Forelimb muscle (tissue), 1 donor: ENCODE results near the gene MYRIP. TPM values are rescaled to one million over a fixed set of nuclear protein-coding genes. Genes with fewer than 3 reads are reported as not detected.
A peak's percentile ranks its signal among the peaks of the same experiment; 100 is the strongest.
"Not testable (repeated sequence)": the region's sequence is repeated elsewhere in the genome, so short reads cannot be mapped to it uniquely, and the experiment has no call there.

Source experiments
- DNase-seq: peaks from one replicate; pipeline ENCODE4 v3.0.0-alpha.2; 2013; ENCODE audit warnings: low read depth
- polyA plus RNA-seq: library from polyadenylated mRNA; unstranded; fragments of 120-200 nt; gene quantifications from one replicate; pipeline ENCODE4 v1.2.1, GENCODE V29; 2013; ENCODE audit not compliant: insufficient read length

MYRIP gene
- polyA plus RNA-seq, 1 donor, result 0.89 TPM

DNA sequence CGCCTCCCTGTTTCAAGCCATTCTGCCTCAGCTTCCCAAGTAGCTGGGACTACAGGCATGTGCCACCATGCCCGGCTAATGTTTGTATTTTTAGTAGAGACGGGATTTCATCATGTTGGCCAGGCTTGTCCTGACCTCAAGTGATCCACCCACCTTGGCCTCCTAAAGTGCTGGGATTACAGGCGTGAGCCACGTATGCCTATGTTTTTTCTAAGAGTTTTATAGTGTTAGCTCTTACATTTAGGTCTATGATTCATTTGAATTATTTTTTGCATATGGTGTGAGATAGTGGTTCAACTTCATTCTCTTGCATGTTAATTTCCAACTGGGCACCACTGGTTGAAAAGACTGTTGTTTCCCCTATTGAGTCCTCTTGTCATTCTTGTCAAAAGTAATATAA is 473.6 kb downstream of the MYRIP start:
- DNase-seq, result not testable (repeated sequence)

DNA sequence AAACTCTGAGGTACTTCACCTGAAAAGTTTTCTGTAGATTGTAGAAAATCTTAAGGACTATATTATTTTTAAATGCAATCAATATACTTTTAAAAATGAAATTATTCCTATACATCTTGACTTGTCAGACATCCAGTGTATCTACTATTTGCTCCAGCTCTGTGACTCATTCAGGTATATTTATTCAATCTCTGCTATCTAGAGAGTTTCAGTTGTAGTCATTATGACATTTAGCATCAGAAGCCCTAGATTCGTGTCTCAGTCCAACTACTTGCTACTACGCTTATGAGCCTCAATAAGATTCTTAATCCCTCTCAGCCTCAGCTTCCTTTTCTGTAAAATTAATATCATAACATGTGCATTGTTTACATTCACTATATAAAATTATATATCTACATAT is 477.8 kb downstream of the MYRIP start:
- DNase-seq, result no peak

DNA sequence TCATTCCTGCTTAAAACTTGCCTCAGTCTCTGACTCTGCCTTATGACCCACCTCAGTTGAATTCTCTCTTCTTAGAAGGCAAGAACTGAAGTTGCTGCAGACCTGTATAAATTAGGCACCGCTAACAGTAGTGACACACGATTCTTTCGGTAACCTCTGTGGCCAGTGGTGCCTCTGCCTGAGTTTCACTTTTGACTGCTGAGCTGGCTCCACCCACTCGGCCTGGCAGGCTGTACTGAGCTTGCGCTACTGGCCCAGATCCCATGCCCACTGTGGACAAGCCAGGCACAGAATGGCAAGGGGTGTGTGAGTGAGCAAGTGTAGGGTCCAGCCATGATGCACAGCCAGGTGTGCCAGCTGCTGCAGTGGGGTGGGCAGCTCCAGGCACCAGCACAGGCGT is 481.0 kb downstream of the MYRIP start:
- DNase-seq, result no peak

DNA sequence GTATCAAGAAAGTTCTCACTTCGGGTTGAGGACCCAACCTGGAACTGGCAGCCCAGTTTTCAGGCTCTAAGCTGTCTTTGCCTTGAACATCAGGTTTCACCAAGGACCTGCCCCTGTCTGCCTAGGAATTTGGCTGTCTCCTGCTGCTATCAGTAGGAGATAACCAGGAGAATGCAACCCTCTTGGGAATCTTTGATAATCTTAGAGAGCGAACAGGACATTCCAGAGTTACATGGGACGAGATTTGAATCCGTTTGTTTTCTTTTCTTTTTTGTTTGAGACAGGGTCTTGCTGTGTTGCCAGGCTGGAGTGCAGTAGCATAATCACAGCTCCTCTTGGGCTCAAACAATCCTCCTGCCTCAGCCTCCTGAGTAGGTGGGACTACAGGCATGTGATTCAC is 482.1 kb downstream of the MYRIP start:
- no peak for DNase-seq

DNA sequence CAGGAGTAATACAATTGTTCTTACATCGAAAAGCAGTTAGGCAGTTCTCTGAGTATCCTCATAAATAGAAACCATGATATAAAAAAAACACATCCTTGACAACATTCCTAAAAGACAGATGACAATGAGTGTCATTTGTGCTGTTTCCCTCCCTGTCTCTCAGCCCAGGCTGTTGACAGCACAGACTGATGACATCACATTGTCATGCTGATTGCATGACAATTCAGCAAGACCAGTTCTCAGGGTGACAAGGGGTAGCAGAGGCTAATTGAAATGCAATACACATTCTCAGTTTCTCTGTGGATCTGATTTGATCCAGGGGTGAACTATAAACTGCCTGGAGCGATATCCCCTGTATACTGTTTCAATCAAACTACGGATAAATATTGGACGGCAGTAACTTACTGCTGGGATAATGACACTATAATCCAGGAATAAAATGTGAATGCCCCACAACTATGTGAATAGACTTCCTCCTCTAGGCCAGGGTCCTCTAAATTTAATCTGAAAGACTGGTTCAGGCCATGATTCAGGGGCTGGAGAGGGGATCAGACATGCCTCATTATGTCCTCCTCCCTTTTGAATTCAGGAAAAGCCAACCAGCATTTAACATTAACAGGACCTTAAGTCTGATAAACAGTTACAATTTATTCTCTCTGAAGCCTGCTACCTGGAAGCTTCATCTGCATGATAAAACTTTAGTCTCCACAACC is 483.4 kb downstream of the MYRIP start:
- DNase-seq, result no peak

DNA sequence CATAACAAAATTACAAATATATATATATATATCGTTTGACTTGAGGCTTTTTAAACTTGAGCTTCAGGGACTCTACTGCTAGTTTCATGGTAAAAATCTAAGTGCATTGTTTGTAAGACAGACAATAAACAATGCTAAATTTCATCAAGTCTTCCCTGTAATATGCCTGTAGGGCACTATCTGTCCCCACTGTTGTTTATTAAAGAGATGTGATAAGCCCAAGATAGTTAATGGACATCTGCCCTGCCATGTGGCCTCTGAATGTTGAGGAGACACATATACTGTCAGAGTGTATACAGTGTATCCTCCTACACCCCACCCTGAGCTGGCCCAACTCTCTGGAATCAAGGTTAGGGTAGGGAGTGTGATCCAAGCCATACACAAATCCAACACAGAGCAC is 485.0 kb downstream of the MYRIP start:
- DNase-seq, result no peak

DNA sequence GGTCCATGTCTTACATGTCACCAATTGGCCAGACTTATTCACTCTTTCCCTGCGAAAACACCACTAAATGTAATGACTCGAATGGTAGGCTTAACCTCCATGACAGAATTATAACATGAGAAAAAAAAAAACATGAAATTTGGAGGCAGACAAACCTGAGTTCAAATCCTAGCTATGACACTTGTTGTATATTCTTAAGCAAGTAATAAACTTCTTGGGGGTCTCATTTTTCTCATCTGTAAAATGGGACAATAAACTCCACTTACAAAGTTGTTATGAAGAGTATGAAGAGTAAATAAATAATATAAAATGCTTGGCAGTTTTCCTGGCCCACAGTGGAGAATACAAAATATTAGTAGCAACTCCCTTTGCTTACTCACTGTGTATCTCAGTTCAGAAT is 488.7 kb downstream of the MYRIP start:
- DNase-seq, result no peak

DNA sequence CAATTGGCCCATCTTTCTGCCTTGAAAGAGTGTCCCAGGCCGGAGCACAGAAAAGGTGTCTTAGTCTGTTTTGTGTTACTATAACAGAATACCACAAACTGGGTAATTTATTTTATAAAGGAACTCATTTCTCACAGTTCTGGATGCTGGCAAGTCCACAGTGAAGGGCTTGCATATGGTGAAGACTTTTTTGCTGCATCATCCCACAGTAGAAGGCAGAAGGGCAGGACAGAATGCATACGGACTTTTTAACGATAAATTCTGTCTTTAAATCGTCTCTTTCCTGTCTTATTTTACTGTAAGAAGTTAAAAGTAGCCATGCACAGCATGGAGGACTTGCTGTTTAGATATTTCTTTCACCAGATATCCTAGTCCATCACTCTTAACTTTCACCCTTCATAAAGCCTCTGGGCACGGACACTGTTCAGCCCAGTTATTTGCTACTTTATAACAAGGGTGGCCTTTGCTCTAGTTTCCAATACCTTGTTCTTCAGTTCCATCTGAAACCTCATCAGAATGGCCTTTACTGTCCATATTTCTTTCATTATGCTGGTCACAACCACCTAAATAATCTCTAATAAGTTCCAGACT is 489.8 kb downstream of the MYRIP start:
- no peak for DNase-seq

DNA sequence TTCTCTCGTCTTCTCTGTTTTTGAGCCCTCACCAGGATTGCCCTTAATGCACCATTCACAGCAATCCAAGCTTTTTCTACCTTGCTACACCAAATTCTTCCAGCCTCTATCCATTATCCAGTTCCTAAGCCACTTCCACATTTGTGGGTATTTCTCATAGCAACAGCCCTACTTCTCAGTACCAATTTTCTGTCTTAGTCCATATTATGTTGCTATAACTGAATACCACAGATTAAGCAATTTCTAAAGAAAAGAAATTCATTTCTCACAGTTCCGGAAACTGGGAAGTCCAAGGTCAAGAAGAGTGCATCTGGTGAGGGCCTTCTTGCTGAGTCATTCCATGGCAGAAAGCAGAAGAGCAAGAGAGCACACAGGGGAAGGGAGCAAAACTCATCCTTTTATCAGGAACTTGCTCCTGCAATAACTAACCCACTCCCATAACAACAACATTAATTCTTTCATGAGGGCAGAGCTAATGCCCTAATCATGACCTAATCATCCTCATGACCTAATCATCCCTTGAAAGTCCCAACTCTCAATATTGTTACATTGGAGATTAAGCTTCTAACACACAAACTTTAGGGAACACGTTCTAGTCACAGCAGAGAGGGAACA is 490.4 kb downstream of the MYRIP start:
- no peak for DNase-seq

DNA sequence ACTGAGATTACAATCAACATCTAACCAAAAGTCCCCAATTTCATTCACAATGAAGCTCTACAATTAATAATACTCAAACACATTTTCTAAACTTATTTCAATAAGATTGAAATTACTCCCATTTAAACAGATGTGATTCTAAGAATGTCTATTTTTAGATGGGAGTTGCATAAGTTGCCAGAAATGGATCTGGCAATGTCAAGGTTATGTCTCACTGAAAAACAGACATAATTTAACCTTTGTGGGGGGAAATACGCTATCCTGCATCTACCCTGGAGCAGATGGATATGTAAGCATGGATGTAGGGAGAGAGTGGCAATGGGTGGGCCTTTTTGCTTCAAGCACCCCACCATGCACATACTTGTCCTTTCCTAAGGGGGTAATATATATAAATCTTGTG is 493.4 kb downstream of the MYRIP start:
- DNase-seq, result no peak

DNA sequence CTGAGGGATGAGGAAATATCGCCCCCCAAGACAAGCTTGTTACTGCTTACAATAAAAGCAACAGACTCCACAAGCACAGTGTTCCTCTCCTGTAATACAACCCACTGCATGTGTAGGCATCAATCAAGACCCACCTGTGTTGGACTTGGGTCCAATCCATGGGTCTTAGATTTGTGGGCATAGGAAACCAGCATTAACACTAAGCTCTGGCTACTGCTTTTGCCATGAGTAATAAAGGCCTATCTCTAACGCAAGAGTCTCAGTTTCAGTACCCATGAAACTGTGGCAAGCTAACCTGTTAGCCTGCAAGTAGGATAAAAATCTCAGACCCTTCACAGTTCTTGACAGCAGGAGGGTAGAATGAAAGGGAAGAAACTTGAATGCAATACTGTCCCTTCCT is 494.9 kb downstream of the MYRIP start:
- no peak for DNase-seq

DNA sequence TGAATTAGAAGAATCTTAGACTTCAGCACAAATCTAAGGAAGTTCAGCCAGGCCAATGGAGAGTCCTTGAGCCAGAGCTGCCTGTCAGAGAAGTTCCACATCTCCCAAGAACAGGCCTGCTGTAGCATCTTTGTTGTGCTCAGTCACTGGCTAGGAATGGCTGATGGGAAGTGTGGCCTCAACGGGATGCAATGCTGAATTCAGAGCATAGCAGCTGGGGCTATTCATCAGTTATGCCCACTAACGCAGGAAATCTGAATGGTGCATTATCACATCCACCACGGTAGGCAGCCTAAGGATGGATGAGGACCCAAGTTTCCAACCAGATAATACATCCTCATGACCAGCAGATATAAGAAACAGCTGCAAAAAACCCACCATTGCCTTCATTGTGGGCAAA is 496.9 kb downstream of the MYRIP start:
- DNase-seq, result no peak

DNA sequence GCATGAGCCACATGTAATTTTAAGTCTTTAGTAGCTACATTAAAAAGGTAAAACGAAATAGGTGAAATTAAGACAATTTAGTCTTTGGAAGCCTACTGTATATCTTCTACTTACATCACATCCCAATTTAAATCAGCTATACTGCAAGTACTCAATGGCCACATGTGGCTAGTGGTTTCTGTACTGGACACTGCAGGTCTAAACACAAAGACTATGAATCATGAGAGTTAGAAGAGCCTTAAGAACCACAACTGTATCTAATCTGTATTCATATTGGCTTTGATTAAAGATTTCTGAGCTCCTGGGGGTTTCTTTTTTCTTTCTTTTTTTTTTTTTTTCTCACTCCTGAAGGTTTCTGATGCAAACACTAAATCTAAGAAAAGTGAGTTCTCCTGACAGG is 497.8 kb downstream of the MYRIP start:
- no peak for DNase-seq

DNA sequence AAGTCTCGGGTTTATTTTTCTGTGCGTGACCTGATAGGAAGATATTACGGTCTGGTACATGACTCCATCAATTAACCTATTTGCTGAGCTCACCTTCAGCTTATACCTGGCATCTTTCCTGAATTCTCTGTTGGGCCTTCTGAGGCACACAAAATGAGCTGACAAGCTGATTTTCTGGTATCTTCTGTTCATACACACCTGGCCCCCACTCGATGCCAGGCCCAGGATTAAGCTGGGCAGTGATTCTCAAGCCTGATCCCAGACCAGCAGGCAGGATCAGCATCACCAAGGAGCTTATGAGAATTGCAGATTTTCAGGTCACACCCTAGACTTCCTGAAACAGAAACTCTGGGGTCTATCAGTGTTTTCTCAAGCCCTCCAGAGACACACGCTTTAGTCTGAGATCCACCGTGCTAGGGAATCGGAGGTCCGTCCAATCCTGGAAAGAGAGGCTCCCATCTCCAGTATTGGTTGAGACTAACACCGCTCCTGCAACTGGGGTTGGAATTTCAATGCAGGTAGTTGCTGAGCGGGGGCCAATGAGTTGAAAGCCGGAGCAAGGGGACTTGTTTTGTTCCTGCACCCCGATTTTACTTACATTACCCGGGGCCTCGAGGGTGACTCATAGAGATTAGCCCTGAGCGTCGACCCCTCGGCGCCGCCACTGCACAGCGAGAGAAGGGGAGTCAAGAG is 499.5 kb downstream of the MYRIP start:
- no peak for DNase-seq

DNA sequence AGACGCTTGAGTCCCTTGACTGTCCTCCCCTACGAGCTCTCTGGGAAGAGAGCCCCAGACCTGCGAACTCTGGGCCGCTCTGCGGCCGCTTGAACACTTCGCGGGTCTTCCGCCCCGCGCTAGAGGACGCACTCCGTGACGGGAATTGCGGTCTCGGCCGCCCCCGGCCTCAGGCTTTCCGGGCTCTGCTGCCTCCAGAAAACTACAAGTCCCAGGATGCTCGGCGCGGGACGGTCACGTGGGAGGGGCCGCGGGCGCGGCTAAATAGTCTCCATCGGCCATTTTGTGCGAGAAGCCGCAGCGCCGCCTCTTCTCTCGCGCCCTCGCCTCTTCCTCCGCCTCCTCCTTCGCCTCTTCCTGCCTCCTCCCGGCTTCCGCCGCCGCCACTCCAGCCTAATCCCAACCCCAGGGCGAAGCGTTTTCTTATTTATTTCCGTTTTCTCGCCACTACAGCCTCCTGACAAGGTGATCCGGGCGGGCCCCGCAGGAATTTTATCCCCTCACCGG is 500.1 kb downstream of the MYRIP start, which contains the start of gene EIF1B:
Gene EIF1B (plus strand): TSS at position 290 of the 507 bp plus-strand sequence. CDS start 235 bp downstream, outside the sequence.
- peak; percentile 95 for DNase-seq
